MM.1S (cell line): ENCODE results near the gene CPA5.

Source experiments
- DNase-seq: peaks from one replicate; pipeline ENCODE4 v3.0.0-alpha.2; 2015
- H2AFZ ChIP-seq: fragments of 300-600 bp; sonication (generic); 2 replicates; pipeline ENCODE4 v1.6.0; 2016; ENCODE audit warnings: antibody characterized with exemption, low read length
- H3F3A ChIP-seq: fragments of 300-600 bp; sonication (generic); 2 replicates; pipeline ENCODE4 v1.6.1; 2016; ENCODE audit warnings: mild to moderate bottlenecking, antibody characterized with exemption, low read length, moderate library complexity, mixed read lengths; ENCODE audit not compliant: insufficient read depth
- H3K27ac ChIP-seq: fragments of 300-600 bp; sonication (generic); 2 replicates; pipeline ENCODE4 v1.5.1; 2016; ENCODE audit warnings: mild to moderate bottlenecking, low read length
- H3K27me3 ChIP-seq: fragments of 300-600 bp; sonication (generic); replicated peaks from 2 replicates; pipeline ENCODE4 v1.6.0; 2016; ENCODE audit warnings: low read length; ENCODE audit not compliant: insufficient read depth
- H3K36me3 ChIP-seq: fragments of 300-600 bp; sonication (generic); replicated peaks from 2 replicates; pipeline ENCODE4 v1.6.1; 2016; ENCODE audit warnings: mild to moderate bottlenecking, low read length, mixed read lengths; ENCODE audit not compliant: insufficient read depth
- H3K4me1 ChIP-seq: fragments of 300-600 bp; sonication (generic); 2 replicates; pipeline ENCODE4 v1.6.1; 2016; ENCODE audit warnings: low read length, mixed read lengths
- H3K4me2 ChIP-seq: fragments of 300-600 bp; sonication (generic); 2 replicates; pipeline ENCODE4 v1.6.0; 2016; ENCODE audit warnings: low read depth, low read length
- H3K4me3 ChIP-seq: fragments of 300-600 bp; sonication (generic); 2 replicates; pipeline ENCODE4 v1.5.1; 2016; ENCODE audit warnings: low read length, mixed read lengths
- H3K79me2 ChIP-seq: fragments of 300-600 bp; sonication (generic); 2 replicates; pipeline ENCODE4 v1.6.1; 2016; ENCODE audit warnings: mixed run types, low read length, mixed read lengths
- H3K9ac ChIP-seq: fragments of 300-600 bp; sonication (generic); 2 replicates; pipeline ENCODE4 v1.6.1; 2016; ENCODE audit warnings: low read length, mixed read lengths
- H3K9me2 ChIP-seq: fragments of 300-600 bp; sonication (generic); replicated peaks from 2 replicates; pipeline ENCODE4 v1.6.1; 2016; ENCODE audit warnings: mild to moderate bottlenecking, low read length, mixed read lengths; ENCODE audit not compliant: insufficient read depth
- H3K9me3 ChIP-seq: fragments of 300-600 bp; sonication (generic); replicated peaks from 2 replicates; pipeline ENCODE4 v1.6.1; 2016; ENCODE audit warnings: mild to moderate bottlenecking, low read length, mixed read lengths; ENCODE audit not compliant: insufficient read depth
- H4K20me1 ChIP-seq: fragments of 300-600 bp; sonication (generic); 2 replicates; pipeline ENCODE4 v1.6.1; 2016; ENCODE audit warnings: mild to moderate bottlenecking, low read length, moderate library complexity, mixed read lengths; ENCODE audit not compliant: insufficient read depth
- CTCF ChIP-seq: fragments of 300-600 bp; sonication (generic); IDR thresholded peaks from 2 replicates; pipeline ENCODE4 v1.5.1; 2016; ENCODE audit warnings: antibody characterized with exemption, low read length, mixed read lengths
- EZH2 ChIP-seq: fragments of 300-600 bp; sonication (generic); optimal IDR thresholded peaks from 2 replicates; pipeline ENCODE3; 2017; ENCODE audit warnings: low read depth, mild to moderate bottlenecking, antibody characterized with exemption, low read length, mixed read lengths
- EZH2phosphoT487 ChIP-seq: fragments of 300-600 bp; sonication (generic); IDR thresholded peaks from 2 replicates; pipeline ENCODE4 v1.6.1; 2018; ENCODE audit warnings: antibody characterized with exemption, low read length

The CPA5 gene

DNA sequence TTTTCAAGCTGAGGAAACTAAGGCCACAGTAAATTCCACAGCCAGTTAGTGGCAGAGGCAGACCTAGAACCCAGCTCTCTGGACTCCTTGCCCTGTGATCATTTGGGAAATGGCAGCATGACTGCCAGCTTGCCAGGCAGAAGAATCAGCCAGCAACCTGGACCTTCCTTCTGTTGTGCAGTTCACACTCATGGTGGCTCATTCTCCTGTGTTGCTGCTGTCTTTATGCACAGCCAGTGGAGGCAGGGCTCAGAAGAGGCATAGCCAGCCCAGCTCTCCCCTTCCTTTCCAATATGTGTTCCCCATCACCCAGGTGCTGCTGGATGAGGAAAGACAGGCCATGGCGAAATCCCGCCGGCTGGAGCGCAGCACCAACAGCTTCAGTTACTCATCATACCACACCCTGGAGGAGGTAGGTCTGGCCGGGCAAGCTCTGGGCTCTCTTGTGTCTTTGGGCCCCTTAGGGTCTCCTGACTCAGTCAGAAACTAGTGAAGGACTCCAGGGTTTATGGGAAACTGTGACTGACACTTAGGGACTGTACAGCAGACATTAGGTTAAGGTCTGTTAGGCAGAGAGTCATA, 14.8 kb downstream of the CPA5 start:
- H3K9ac ChIP-seq, result no peak overlapping the region
- H3K9me2 ChIP-seq, result no peaks in the 10 kb centered on the region
- no peaks in the 10 kb centered on the region for H3K9me3 ChIP-seq
- no peaks in the 10 kb centered on the region for H3K27me3 ChIP-seq
- H4K20me1 ChIP-seq, result no peaks in the 10 kb centered on the region
- DNase-seq, result no peak
- H3K36me3 ChIP-seq, result no peaks in the 10 kb centered on the region
- no peak overlapping the region for H3K4me2 ChIP-seq
- H3F3A ChIP-seq, result no peaks in the 10 kb centered on the region
- no peak overlapping the region for H2AFZ ChIP-seq
- no peaks in the 10 kb centered on the region for H3K79me2 ChIP-seq
- no peak for TF ChIP-seq EZH2phosphoT487
- no peak for TF ChIP-seq EZH2
- no peak for TF ChIP-seq CTCF
- no peaks in the 10 kb centered on the region for H3K4me1 ChIP-seq
- H3K4me3 ChIP-seq, result no peak overlapping the region
- H3K27ac ChIP-seq, result no peak overlapping the region

GRCh38 chr7:130360518-130360917, 15.9 kb downstream of the CPA5 start:
- no peaks in the 10 kb centered on the region for H3K9me2 ChIP-seq
- no peaks in the 10 kb centered on the region for H3K27me3 ChIP-seq
- TF ChIP-seq EZH2, result no peak
- H4K20me1 ChIP-seq, result no peaks in the 10 kb centered on the region
- no peak overlapping the region for H3K4me2 ChIP-seq
- H3K4me1 ChIP-seq, result no peaks in the 10 kb centered on the region
- H3F3A ChIP-seq, result no peaks in the 10 kb centered on the region
- H3K9ac ChIP-seq, result no peak overlapping the region
- H3K36me3 ChIP-seq, result no peaks in the 10 kb centered on the region
- no peaks in the 10 kb centered on the region for H3K79me2 ChIP-seq
- H2AFZ ChIP-seq, result no peak overlapping the region
- H3K9me3 ChIP-seq, result no peaks in the 10 kb centered on the region
- no peak overlapping the region for H3K27ac ChIP-seq
- H3K4me3 ChIP-seq, result no peak overlapping the region
- no peak for DNase-seq

- Histone ChIP-seq H3K4me1 (no peaks in the 10 kb centered on the region), H3K4me3 (no peak overlapping the region), H3F3A (no peaks in the 10 kb centered on the region), H2AFZ (no peak overlapping the region), H3K36me3 (no peaks in the 10 kb centered on the region), H4K20me1 (no peaks in the 10 kb centered on the region), H3K79me2 (no peaks in the 10 kb centered on the region), H3K4me2 (no peak overlapping the region), H3K9me2 (no peaks in the 10 kb centered on the region), H3K27me3 (no peaks in the 10 kb centered on the region), H3K9me3 (no peaks in the 10 kb centered on the region), H3K27ac (no peak overlapping the region), H3K9ac (no peak overlapping the region)
- TF ChIP-seq EZH2 (no peak), EZH2phosphoT487 (no peak), CTCF (no peak)
- DNase-seq, result no peak
Measured at GRCh38 chr7:130361681-130362080, 17.1 kb downstream of the CPA5 start.

GRCh38 chr7:130362251-130362816, 17.7 kb downstream of the CPA5 start:
- Histone ChIP-seq H3K79me2 (no peaks in the 10 kb centered on the region), H2AFZ (no peak overlapping the region), H3K27ac (no peak overlapping the region), H3K4me2 (no peak overlapping the region), H3K9me3 (no peaks in the 10 kb centered on the region), H3K4me1 (no peaks in the 10 kb centered on the region), H3K36me3 (no peaks in the 10 kb centered on the region), H3K9ac (no peak overlapping the region), H3K9me2 (no peaks in the 10 kb centered on the region), H4K20me1 (no peaks in the 10 kb centered on the region), H3K27me3 (no peaks in the 10 kb centered on the region), H3K4me3 (no peak overlapping the region), H3F3A (no peaks in the 10 kb centered on the region)
- DNase-seq, result no peak
- TF ChIP-seq CTCF (no peak), EZH2 (no peak), EZH2phosphoT487 (no peak)
